Tibial nerve (tissue), 3 donors: ENCODE results near the gene KCNK1.

Experiments used
- CTCF ChIP-seq, 5 experiments: fragments of 200-600 bp in 3 of 5; fragments of 450-650 bp in 2 of 5; sonication (generic) in 3 of 5; IDR thresholded peaks; one replicate each; pipeline ENCODE4 v1.5.1; 2016 to 2019; ENCODE audit warnings: antibody characterized with exemption in 5 of 5, mild to moderate bottlenecking in 3 of 5, moderate library complexity in 2 of 5
- POLR2A ChIP-seq, 2 donors: fragments of 450-650 bp; IDR thresholded peaks; one replicate each; pipeline ENCODE4 v1.6.1; 2017; ENCODE audit warnings: antibody characterized with exemption in 2 of 2, mild to moderate bottlenecking in 2 of 2, moderate library complexity in 2 of 2

GRCh38 chr1:233662575-233663304, 48.8 kb downstream of the KCNK1 start:
- TF ChIP-seq CTCF (IDR thresholded peaks at IDR 0.05) = no peak
- TF ChIP-seq POLR2A (IDR thresholded peaks at IDR 0.05) = no peak
